A549 (cell line): ENCODE data around the gene OXA1L. TPM values are rescaled to one million over a fixed set of nuclear protein-coding genes. Genes with fewer than 3 reads are reported as not detected.

Experiments used
- ATAC-seq, 2 experiments: fragments of 200-7000 bp in 1 of 2; fragments of >200 bp in 1 of 2; cut with Nextera tagmentation in 1 of 2; cut with Tn5 transposase in 1 of 2; 3 replicates each; pipeline versions ENCODE4 v1.8.0 to v1.9.1; 2018 to 2020; ENCODE audit warnings: mild to moderate bottlenecking in 1 of 2, moderate library complexity in 1 of 2
- CTCF ChIA-PET: fragments of 300-600 bp; sonication (Branson Sonifier 250); formaldehyde crosslinking; extraction: SDS; loops from one replicate; lab custom pipeline; 2021; ENCODE audit warnings: antibody characterized with exemption, inconsistent platforms; lab: Yijun Ruan, JAX
- POLR2A ChIA-PET: fragments of 350-600 bp; formaldehyde crosslinking; extraction: SDS; loops from one replicate; lab custom pipeline; 2021; ENCODE audit warnings: antibody characterized with exemption, inconsistent platforms; lab: Yijun Ruan, JAX
- DNase-seq, 2 experiments: peaks; one replicate each; pipeline versions ENCODE4 v3.0.0 to v3.0.0-alpha.2; 2011 to 2016; ENCODE audit warnings: low read depth in 1 of 2, low spot score in 1 of 2
- FAIRE-seq: peaks from 2 replicates; lab custom pipeline; 2011; peaks lifted over from hg19 to GRCh38; lab: Jason Lieb, UNC
- H3K27ac ChIP-seq, 2 experiments: fragments of >200 bp; sonication (Bioruptor Twin); formaldehyde crosslinking; 3 replicates each; pipeline ENCODE4 v1.5.1; 2016 to 2017
- H3K4me1 ChIP-seq: fragments of >200 bp; sonication (Bioruptor Twin); formaldehyde crosslinking; 3 replicates; pipeline ENCODE4 v1.6.1; 2016
- H3K4me2 ChIP-seq: fragments of >200 bp; sonication (Bioruptor Twin); formaldehyde crosslinking; 3 replicates; pipeline ENCODE4 v1.6.1; 2016
- H3K4me3 ChIP-seq: fragments of >200 bp; sonication (Bioruptor Twin); formaldehyde crosslinking; 3 replicates; pipeline ENCODE4 v1.5.1; 2016
- H3K9me3 ChIP-seq: fragments of >200 bp; sonication (Bioruptor Twin); formaldehyde crosslinking; 3 replicates; pipeline ENCODE4 v1.6.1; 2016
- CBX2 ChIP-seq: fragments of 200-600 bp; sonication (generic); IDR thresholded peaks from 2 replicates; pipeline ENCODE4 v1.6.1; 2016; ENCODE audit warnings: low read depth, mild to moderate bottlenecking, borderline replicate concordance
- CEBPB ChIP-seq, 2 experiments: fragments of >200 bp in 1 of 2; sonication (Bioruptor Twin) in 1 of 2; formaldehyde crosslinking in 1 of 2; IDR thresholded peaks; 2 replicates each; pipeline ENCODE4 v1.6.1; 2012 to 2016
- CHD2 ChIP-seq: fragments of 150-350 bp; IDR thresholded peaks from 2 replicates; pipeline ENCODE4 v1.6.1; 2014; ENCODE audit warnings: low read length; ENCODE audit not compliant: partially characterized antibody
- CHD4 ChIP-seq: fragments of 200-600 bp; sonication (generic); IDR thresholded peaks from 2 replicates; pipeline ENCODE4 v1.6.1; 2016; ENCODE audit warnings: antibody characterized with exemption, mild to moderate bottlenecking, borderline replicate concordance
- EHMT2 ChIP-seq: fragments of 200-600 bp; sonication (generic); IDR thresholded peaks from 2 replicates; pipeline ENCODE4 v1.6.1; 2016; ENCODE audit warnings: antibody characterized with exemption, low read depth, mild to moderate bottlenecking, moderate library complexity
- ELK1 ChIP-seq: fragments of 150-350 bp; IDR thresholded peaks from 2 replicates; pipeline ENCODE4 v1.6.1; 2014; ENCODE audit warnings: low read depth, mild to moderate bottlenecking, low read length
- FOSB ChIP-seq: fragments of 250-450 bp; sonication (Bioruptor Pico); IDR thresholded peaks from 2 replicates; pipeline ENCODE4 v1.5.0; 2020; ENCODE audit warnings: mild to moderate bottlenecking, moderate library complexity
- FOSL2 ChIP-seq, 2 experiments: fragments of 450-650 bp in 1 of 2; fragments of >200 bp in 1 of 2; sonication (Bioruptor Twin) in 1 of 2; formaldehyde crosslinking; IDR thresholded peaks; 2 replicates each; pipeline versions ENCODE4 v1.5.0 to v1.6.1; 2016 to 2020; ENCODE audit warnings: mild to moderate bottlenecking in 1 of 2, moderate library complexity in 1 of 2
- GATA3 ChIP-seq: IDR thresholded peaks from 2 replicates; pipeline ENCODE4 v1.6.1; 2012; ENCODE audit warnings: borderline replicate concordance
- HOXB5 ChIP-seq: fragments of 250-450 bp; sonication (Bioruptor Pico); IDR thresholded peaks from 2 replicates; pipeline ENCODE4 v1.5.0; 2020; ENCODE audit warnings: mild to moderate bottlenecking, moderate library complexity
- JUN ChIP-seq, 2 experiments: fragments of >200 bp; sonication (Bioruptor Twin); formaldehyde crosslinking; IDR thresholded peaks; 2 replicates in 1 of 2; 3 replicates in 1 of 2; pipeline ENCODE4 v1.6.1; 2016 to 2017
- JUNB ChIP-seq: fragments of >200 bp; sonication (Bioruptor Twin); formaldehyde crosslinking; IDR thresholded peaks from 2 replicates; pipeline ENCODE4 v1.6.1; 2016
- KDM5A ChIP-seq: fragments of 200-600 bp; sonication (generic); IDR thresholded peaks from 2 replicates; pipeline ENCODE4 v1.6.1; 2016; ENCODE audit warnings: antibody characterized with exemption, mild to moderate bottlenecking
- MAFK ChIP-seq: fragments of 450-650 bp; IDR thresholded peaks from 2 replicates; pipeline ENCODE4 v1.6.1; 2014; ENCODE audit not compliant: partially characterized antibody
- NR3C1 ChIP-seq: fragments of >200 bp; sonication (Bioruptor Twin); formaldehyde crosslinking; IDR thresholded peaks from 3 replicates; pipeline ENCODE4 v1.6.1; 2017
- RNF2 ChIP-seq: fragments of 200-600 bp; sonication (generic); IDR thresholded peaks from 2 replicates; pipeline ENCODE4 v1.6.1; 2016; ENCODE audit warnings: low read depth, mild to moderate bottlenecking, antibody characterized with exemption, moderate library complexity, borderline replicate concordance
- TFCP2L1 ChIP-seq: fragments of 250-450 bp; sonication (Bioruptor Pico); IDR thresholded peaks from 2 replicates; pipeline ENCODE4 v1.5.0; 2021; ENCODE audit warnings: mild to moderate bottlenecking
- ZC3H11A ChIP-seq: fragments of 450-650 bp; IDR thresholded peaks from 2 replicates; pipeline ENCODE4 v1.6.1; 2014; ENCODE audit warnings: antibody characterized with exemption, mild to moderate bottlenecking
- ZFP36 ChIP-seq: fragments of 450-650 bp; IDR thresholded peaks from 2 replicates; pipeline ENCODE4 v1.6.1; 2014; ENCODE audit warnings: borderline replicate concordance; ENCODE audit not compliant: partially characterized antibody
- ZNF302 ChIP-seq: fragments of 250-450 bp; sonication (Bioruptor Pico); IDR thresholded peaks from 2 replicates; pipeline ENCODE4 v1.9.0; 2021; ENCODE audit warnings: inconsistent platforms, mild to moderate bottlenecking, moderate library complexity
- WGBS: methylation state at CpG from one replicate; pipeline ENCODE4 v1.1.6; 2017; ENCODE audit errors: missing lambda C conversion rate; 5-methylcytosine and 5-hydroxymethylcytosine counted together
- polyA plus RNA-seq, 4 experiments: library from polyadenylated mRNA; depleted of rRNA in 3 of 4; stranded (reverse); fragments of >200 nt; fragmentation: RNase III in 1 of 4; extraction: RNeasy Plus Mini Kit Qiagen cat#74134 plus additional on column Dnase treatment in 1 of 4; gene quantifications; 2 replicates in 3 of 4; 3 replicates in 1 of 4; pipeline ENCODE4 v1.2.3, GENCODE V29; 2011 to 2017
- TF ChIP-seq, protein P1 (sequence below): fragments of >200 bp; sonication (Bioruptor Twin); formaldehyde crosslinking; IDR thresholded peaks from 3 replicates; pipeline ENCODE4 v1.6.1; 2016
- TF ChIP-seq, protein P2 (sequence below): fragments of >200 bp; sonication (Bioruptor Twin); formaldehyde crosslinking; IDR thresholded peaks from 3 replicates; pipeline ENCODE4 v1.5.1; 2016

The OXA1L gene
- polyA plus RNA-seq, 2 of the 4 experiments (the other 2 are of a cell fraction) = 133 to 199 TPM

DNA sequence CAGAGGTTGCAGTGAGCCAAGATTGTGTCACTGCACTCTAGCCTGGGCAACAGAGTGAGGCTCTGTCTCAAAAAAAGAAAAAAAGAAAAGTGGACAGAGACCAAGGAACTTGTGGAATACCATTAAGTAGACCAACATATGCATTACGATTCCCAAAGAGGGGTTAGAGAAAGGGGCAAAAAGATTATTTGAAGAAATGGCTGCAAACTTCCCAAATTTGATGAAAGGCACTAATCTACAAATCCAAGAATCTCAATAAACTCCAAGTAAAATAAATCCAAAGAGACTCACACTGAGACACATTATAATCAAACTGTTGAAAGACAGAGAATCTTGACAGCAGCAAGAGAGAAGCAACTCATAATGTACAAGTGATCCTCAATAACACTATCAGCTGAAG is 4.8 kb upstream of the OXA1L start:
- Histone ChIP-seq H3K9me3 (peaks cover 9% of the 10 kb centered on the region; the same call in 2 of the 3 replicates), H3K4me3 (no peak overlapping the region), H3K27ac (no peak overlapping the region), H3K4me1 (no peaks in the 10 kb centered on the region), H3K4me2 (no peak overlapping the region)
- DNase-seq = no peak
- WGBS = 47% methylated on average over 1 of the region's 1 CpG
- no peak for FAIRE-seq
- CTCF ChIA-PET = interaction anchor here (0.7 to 1.4 kb wide), 4 partner anchors 92 to 205 kb away, joined by 3 to 4 read pairs (median 4); no protein-coding TSS in a partner anchor
- TF ChIP-seq CHD2 (no peak), JUNB (no peak), FOSL2 (IDR thresholded peaks at IDR 0.05) (no peak), FOSL2 (CRISPR knock-in tag; IDR thresholded peaks at IDR 0.05) (no peak), ZC3H11A (no peak), GATA3 (no peak), CEBPB (IDR thresholded peaks at IDR 0.05) (no peak), ZFP36 (no peak)
- TF ChIP-seq, protein P1, sequence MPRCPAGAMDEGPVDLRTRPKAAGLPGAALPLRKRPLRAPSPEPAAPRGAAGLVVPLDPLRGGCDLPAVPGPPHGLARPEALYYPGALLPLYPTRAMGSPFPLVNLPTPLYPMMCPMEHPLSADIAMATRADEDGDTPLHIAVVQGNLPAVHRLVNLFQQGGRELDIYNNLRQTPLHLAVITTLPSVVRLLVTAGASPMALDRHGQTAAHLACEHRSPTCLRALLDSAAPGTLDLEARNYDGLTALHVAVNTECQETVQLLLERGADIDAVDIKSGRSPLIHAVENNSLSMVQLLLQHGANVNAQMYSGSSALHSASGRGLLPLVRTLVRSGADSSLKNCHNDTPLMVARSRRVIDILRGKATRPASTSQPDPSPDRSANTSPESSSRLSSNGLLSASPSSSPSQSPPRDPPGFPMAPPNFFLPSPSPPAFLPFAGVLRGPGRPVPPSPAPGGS = no peak
- no peak for ATAC-seq
- POLR2A ChIA-PET = no interaction called here

DNA sequence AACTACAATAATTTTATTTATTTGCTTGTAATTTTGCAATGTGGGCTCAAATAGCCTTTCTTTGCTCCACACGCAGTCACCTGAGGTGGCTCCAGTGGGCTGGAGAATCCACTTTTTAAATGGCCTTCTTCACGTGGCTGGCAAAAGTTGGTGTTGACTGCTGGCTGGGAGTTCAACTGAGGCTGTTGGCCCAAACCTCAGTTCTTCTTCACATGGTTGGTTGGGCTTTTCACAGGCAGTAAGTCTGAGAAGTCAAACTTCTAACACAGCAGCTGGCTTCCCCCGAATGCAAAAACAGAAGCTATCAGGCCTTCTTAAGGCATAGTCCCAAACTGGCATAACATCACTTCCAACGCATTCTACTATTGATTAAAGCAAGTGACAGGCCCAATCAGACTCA is 2.1 kb upstream of the OXA1L start:
- WGBS = 90% methylated on average over 4 of the region's 4 CpGs
- ATAC-seq (no peak), DNase-seq (no peak), FAIRE-seq (no peak)
- Histone ChIP-seq H3K4me2 (no peak overlapping the region), H3K27ac (no peak overlapping the region), H3K4me1 (peaks cover 12% of the 10 kb centered on the region), H3K4me3 (no peak overlapping the region), H3K9me3 (peaks cover 9% of the 10 kb centered on the region; the same call in 2 of the 3 replicates)
- CTCF ChIA-PET = interaction anchor here (1.3 to 1.6 kb wide), 4 partner anchors 13 to 112 kb away, joined by 3 to 4 read pairs (median 3); no protein-coding TSS in a partner anchor
- POLR2A ChIA-PET = interaction anchor here (0.6 kb wide), 1 partner anchor 51 kb away, joined by 3 read pairs; no protein-coding TSS in a partner anchor
- TF ChIP-seq HOXB5 (CRISPR knock-in tag) = no peak
- TF ChIP-seq RNF2 = no peak
- no peak for TF ChIP-seq TFCP2L1
- TF ChIP-seq KDM5A = no peak
- TF ChIP-seq NR3C1 = no peak
- TF ChIP-seq ZNF302 (CRISPR knock-in tag) = no peak
- no peak for TF ChIP-seq CHD4
- no peak for TF ChIP-seq FOSB (CRISPR knock-in tag)
- TF ChIP-seq CBX2 = no peak
- TF ChIP-seq ZC3H11A = no peak
- no peak for TF ChIP-seq GATA3
- TF ChIP-seq, protein P2, sequence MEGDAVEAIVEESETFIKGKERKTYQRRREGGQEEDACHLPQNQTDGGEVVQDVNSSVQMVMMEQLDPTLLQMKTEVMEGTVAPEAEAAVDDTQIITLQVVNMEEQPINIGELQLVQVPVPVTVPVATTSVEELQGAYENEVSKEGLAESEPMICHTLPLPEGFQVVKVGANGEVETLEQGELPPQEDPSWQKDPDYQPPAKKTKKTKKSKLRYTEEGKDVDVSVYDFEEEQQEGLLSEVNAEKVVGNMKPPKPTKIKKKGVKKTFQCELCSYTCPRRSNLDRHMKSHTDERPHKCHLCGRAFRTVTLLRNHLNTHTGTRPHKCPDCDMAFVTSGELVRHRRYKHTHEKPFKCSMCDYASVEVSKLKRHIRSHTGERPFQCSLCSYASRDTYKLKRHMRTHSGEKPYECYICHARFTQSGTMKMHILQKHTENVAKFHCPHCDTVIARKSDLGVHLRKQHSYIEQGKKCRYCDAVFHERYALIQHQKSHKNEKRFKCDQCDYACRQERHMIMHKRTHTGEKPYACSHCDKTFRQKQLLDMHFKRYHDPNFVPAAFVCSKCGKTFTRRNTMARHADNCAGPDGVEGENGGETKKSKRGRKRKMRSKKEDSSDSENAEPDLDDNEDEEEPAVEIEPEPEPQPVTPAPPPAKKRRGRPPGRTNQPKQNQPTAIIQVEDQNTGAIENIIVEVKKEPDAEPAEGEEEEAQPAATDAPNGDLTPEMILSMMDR = no peak
- no peak for TF ChIP-seq EHMT2
- no peak for TF ChIP-seq JUN (IDR thresholded peaks at IDR 0.05)
- TF ChIP-seq ELK1 = no peak
- no peak for TF ChIP-seq MAFK
